GM12891 (cell line): ENCODE data around the gene KRT35.

Experiments
- POLR2A ChIP-seq: IDR thresholded peaks from 2 replicates; pipeline ENCODE4 v1.6.1; 2011; ENCODE audit warnings: low read depth, low read length, control low read depth
- TAF1 ChIP-seq: IDR thresholded peaks from 2 replicates; pipeline ENCODE4 v1.6.1; 2011; ENCODE audit warnings: low read depth, low read length, control low read depth

- TF ChIP-seq POLR2A (no peak), TAF1 (no peak)
Observed at GRCh38 chr17:41523787-41524186, 42.8 kb upstream of the KRT35 start.
